HUES6 (cell line): Measurements from ENCODE around the gene USP21.

Experiments
- H3K27ac ChIP-seq: 2 replicates; pipeline ENCODE4 v1.7.0; 2013; ENCODE audit warnings: low read depth, mild to moderate bottlenecking, low read length, inconsistent platforms
- H3K27me3 ChIP-seq: 2 replicates; pipeline ENCODE4 v1.6.1; 2013; ENCODE audit warnings: low read length; ENCODE audit not compliant: control insufficient read depth, insufficient read depth
- H3K36me3 ChIP-seq: 2 replicates; pipeline ENCODE4 v1.6.1; 2013; ENCODE audit warnings: low read length; ENCODE audit not compliant: control insufficient read depth, insufficient read depth
- H3K4me1 ChIP-seq: 2 replicates; pipeline ENCODE4 v1.6.1; 2013; ENCODE audit warnings: low read length; ENCODE audit not compliant: control insufficient read depth, insufficient read depth
- H3K4me3 ChIP-seq: 2 replicates; pipeline ENCODE4 v1.5.1; 2013; ENCODE audit warnings: low read depth, low read length
- H3K9ac ChIP-seq: one replicate; pipeline ENCODE4 v1.6.1; 2013; ENCODE audit warnings: mild to moderate bottlenecking, low read length
- H3K9me3 ChIP-seq: 2 replicates; pipeline ENCODE4 v1.6.1; 2013; ENCODE audit warnings: low read depth, low read length; ENCODE audit not compliant: control insufficient read depth, insufficient read depth

USP21 gene

GRCh38 chr1:161197560-161198193 is 38.4 kb downstream of the USP21 start:
- Histone ChIP-seq H3K27me3 (no peaks in the 10 kb centered on the region), H3K9ac (peak overlapping the region; percentile 47), H3K4me1 (peaks cover 56% of the 10 kb centered on the region), H3K4me3 (peak overlapping the region; percentile 54), H3K27ac (no peak overlapping the region), H3K36me3 (peaks cover 10% of the 10 kb centered on the region; the same call in 1 of the 2 replicates), H3K9me3 (no peaks in the 10 kb centered on the region)

- Histone ChIP-seq H3K36me3 (peaks cover 11% of the 10 kb centered on the region; the same call in 1 of the 2 replicates), H3K27me3 (no peaks in the 10 kb centered on the region), H3K9me3 (no peaks in the 10 kb centered on the region), H3K27ac (peak overlapping the region; percentile 45; the same call in 1 of the 2 replicates), H3K4me1 (peaks cover 56% of the 10 kb centered on the region), H3K4me3 (peak overlapping the region; percentile 54), H3K9ac (peak overlapping the region; percentile 47)
These were observed 39.0 kb downstream of the USP21 start for GRCh38 chr1:161198194-161198896.

DNA sequence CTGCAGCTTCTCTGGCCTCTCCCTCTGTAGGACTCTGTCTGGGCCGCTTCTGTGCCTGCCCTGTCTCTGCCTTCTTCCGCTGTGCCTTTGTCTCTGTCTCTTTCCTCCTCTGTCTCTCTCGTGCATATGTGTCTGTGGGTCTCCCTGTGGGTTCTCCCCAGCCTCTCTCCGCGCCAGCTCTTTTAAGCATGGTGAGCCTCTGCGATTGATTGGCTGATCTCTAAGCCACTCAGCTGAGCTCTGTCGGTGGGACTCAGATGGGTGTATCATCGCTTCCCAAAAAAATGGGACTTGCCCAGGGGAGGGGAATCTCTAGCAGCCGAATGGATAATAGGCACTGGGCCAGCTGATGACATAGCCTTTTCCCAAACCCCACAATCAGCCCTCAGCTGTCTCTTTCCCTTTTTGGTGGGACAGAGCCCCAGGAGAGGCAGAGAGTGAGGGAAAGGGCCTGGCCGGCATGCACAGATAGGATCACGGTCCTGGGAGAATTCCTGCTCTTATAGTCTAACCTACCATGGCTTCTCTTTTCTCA is 39.7 kb downstream of the USP21 start, which contains the start of gene ADAMTS4:
TSS of gene ADAMTS4 (minus strand) at position 158 of the 535 bp plus-strand sequence. CDS start 427 bp downstream, outside the sequence.
- peak within 1 kb of the TSS; percentile 96 for H3K27ac ChIP-seq
- H3K27me3 ChIP-seq: no peaks in the 10 kb centered on the region
- peak within 1 kb of the TSS; percentile 47 for H3K9ac ChIP-seq
- no peaks in the 10 kb centered on the region for H3K9me3 ChIP-seq
- peaks cover 56% of the 10 kb centered on the region for H3K4me1 ChIP-seq
- peak within 1 kb of the TSS; percentile 54 for H3K4me3 ChIP-seq
- peaks cover 17% of the 10 kb centered on the region for H3K36me3 ChIP-seq

DNA sequence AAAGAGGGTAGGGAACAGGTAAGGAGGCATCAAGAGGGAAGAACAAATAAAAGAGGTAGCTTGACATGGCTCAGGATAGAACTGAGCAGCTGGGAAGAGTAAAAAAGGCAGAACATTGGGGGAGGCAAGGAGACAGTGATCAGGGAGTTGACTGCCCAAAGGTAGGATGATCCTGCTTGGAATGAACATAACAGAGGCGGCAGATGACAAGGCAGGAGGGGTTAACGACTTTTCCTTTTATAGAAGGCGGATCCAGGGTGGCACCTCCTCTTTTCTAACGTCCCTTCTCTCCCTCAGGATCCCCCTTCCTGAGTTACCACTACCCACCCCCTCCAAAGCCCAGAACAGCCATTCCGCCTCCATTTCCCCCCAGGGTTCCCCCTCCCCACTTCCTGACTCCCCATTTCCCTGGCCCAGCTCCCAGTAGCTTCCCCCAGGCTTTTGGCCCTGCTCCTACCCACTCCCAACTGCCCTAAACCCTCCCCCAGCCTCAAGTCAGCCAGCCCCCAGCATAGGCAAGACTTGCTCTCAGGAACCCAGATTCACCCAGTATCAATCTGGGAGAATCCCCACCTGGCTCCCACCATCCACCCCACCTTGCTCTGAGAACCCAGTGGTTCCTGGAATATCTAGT is 40.3 kb downstream of the USP21 start:
- Histone ChIP-seq H3K27ac (peak overlapping the region; percentile 96), H3K9me3 (no peaks in the 10 kb centered on the region), H3K4me3 (peak overlapping the region; percentile 54; the same call in 1 of the 2 replicates), H3K36me3 (peaks cover 24% of the 10 kb centered on the region), H3K4me1 (peaks cover 56% of the 10 kb centered on the region), H3K9ac (peak overlapping the region; percentile 19), H3K27me3 (no peaks in the 10 kb centered on the region)

- H3K9ac ChIP-seq: peak overlapping the region; percentile 79
These were observed 41.2 kb downstream of the USP21 start for GRCh38 chr1:161200421-161200991.

GRCh38 chr1:161200992-161201835 is 41.9 kb downstream of the USP21 start:
- Histone ChIP-seq H3K9ac (peak overlapping the region; percentile 79), H3K27ac (peak overlapping the region; percentile 96), H3K27me3 (no peaks in the 10 kb centered on the region), H3K9me3 (no peaks in the 10 kb centered on the region), H3K4me1 (peaks cover 56% of the 10 kb centered on the region), H3K36me3 (peaks cover 29% of the 10 kb centered on the region), H3K4me3 (peak overlapping the region; percentile 78)

More at GRCh38 chr1:161200421-161200991, 41.2 kb downstream of the USP21 start:
- Histone ChIP-seq H3K27me3 (no peaks in the 10 kb centered on the region), H3K4me1 (peaks cover 56% of the 10 kb centered on the region), H3K27ac (peak overlapping the region; percentile 96), H3K36me3 (peaks cover 26% of the 10 kb centered on the region), H3K9me3 (no peaks in the 10 kb centered on the region), H3K4me3 (0 out of 2 replicates have a peak overlapping the region, but pooled peaks have one; percentile 54)

DNA sequence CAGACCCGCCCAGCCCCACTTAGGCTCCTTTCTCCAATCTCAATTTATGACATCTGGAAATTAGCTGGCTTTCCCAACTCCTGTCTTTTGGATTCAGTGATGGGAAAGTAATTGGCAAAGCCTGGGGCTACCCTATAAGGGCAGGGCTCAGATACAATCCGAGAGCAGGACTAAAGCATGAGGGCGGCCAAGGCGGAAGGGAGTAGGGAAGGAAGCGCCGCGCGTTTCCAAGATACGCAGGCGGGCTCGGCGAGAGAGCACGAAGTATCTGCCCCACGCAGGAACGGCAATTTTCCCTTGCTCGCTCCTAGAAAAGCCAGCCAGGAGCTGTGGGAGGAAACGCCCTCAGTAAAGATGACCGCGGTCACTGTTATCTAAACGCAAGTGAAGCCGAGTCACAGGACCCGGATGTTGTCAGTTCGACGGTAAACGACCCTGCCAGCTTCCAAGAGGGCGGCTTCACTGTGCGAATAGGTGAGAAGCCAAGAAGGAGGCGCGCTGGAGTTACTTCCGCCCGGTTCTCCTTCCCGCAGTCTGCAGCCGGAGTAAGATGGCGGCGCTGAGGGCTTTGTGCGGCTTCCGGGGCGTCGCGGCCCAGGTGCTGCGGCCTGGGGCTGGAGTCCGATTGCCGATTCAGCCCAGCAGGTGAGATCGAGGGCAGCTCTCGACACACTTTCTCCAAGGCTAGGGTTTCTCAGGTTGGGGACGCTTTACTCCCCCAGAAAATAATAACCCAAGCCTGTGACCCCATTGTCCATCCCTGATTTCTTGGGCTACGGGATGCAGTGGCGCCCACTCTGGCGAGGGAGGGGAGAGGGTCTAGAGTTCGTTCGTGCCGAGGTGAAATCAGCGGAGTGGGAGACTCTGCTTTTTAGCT is 42.8 kb downstream of the USP21 start, which contains the start of gene NDUFS2:
TSS of gene NDUFS2 (plus strand) at position 532 of the 877 bp plus-strand sequence. CDS start at position 551, 19 bp downstream.
- Histone ChIP-seq H3K36me3 (peaks cover 37% of the 10 kb centered on the region), H3K27ac (peak within 1 kb of the TSS; percentile 96), H3K4me3 (peak within 1 kb of the TSS; percentile 78), H3K9me3 (no peaks in the 10 kb centered on the region), H3K4me1 (peaks cover 49% of the 10 kb centered on the region), H3K27me3 (no peaks in the 10 kb centered on the region), H3K9ac (peak within 1 kb of the TSS; percentile 91)

GRCh38 chr1:161206411-161207140 is 47.3 kb downstream of the USP21 start:
- Histone ChIP-seq H3K27me3 (no peaks in the 10 kb centered on the region), H3K36me3 (peaks cover 70% of the 10 kb centered on the region), H3K4me3 (no peak overlapping the region), H3K27ac (no peak overlapping the region), H3K9me3 (no peaks in the 10 kb centered on the region), H3K4me1 (peaks cover 8% of the 10 kb centered on the region), H3K9ac (no peak overlapping the region)

DNA sequence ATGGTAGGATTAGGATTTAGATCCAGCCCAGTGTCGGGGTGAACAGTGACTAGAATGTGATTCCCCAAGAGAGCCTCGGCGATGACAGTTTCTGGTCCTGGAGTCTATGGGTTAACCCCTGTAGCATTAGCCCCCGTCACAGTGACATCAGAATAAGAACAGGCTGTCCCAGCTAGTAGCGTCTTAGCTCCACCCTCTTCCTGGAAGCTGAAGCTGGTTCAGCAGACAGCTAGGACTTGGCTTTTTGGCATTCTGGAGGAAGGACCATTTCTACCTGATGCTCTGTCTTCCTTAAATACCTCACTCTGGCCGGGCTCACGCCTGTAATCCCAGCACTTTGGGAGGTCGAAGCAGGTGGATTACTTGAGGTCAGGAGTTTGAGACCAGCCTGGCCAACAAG is 47.9 kb downstream of the USP21 start:
- no peaks in the 10 kb centered on the region for H3K9me3 ChIP-seq
- H3K4me3 ChIP-seq: no peak overlapping the region
- peaks cover 4% of the 10 kb centered on the region for H3K4me1 ChIP-seq
- no peak overlapping the region for H3K9ac ChIP-seq
- H3K27ac ChIP-seq: no peak overlapping the region
- H3K36me3 ChIP-seq: peaks cover 76% of the 10 kb centered on the region
- no peaks in the 10 kb centered on the region for H3K27me3 ChIP-seq
